ENCODE measurements around the gene TAAR2. TPM values are rescaled to one million over a fixed set of nuclear protein-coding genes. Genes with fewer than 3 reads are reported as not detected.
A peak's percentile ranks its signal among the peaks of the same experiment; 100 is the strongest.

TAAR2 gene
- total and polyA plus RNA-seq, 10 donors: not detected

DNA sequence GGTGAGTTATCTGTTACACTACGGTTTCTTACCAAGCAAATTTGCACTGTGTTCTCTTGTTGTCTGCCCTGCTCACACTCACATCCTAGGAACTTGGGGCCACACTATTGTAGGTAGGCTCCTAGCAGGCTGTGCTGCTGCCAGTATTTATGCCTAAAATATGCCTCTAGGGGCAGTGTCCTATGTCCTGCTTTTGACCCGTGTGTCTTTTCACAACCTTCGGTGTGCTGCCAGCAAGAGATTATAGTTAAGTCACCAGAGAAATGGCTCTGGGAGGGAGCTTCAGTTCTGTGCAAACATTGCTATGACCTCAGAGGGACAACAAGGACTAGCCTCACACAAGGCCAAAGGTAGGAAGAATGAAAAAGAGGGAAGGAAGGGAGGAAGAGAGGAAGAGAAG, 25.6 kb downstream of the TAAR2 start:
- H3K27ac ChIP-seq: no peak overlapping the region
- no peak overlapping the region for H3K4me3 ChIP-seq
- no peak for TF ChIP-seq POLR2AphosphoS5 (IDR thresholded peaks at IDR 0.05)
- TF ChIP-seq POLR2A (IDR thresholded peaks at IDR 0.05): no peak
- TF ChIP-seq, protein P1, sequence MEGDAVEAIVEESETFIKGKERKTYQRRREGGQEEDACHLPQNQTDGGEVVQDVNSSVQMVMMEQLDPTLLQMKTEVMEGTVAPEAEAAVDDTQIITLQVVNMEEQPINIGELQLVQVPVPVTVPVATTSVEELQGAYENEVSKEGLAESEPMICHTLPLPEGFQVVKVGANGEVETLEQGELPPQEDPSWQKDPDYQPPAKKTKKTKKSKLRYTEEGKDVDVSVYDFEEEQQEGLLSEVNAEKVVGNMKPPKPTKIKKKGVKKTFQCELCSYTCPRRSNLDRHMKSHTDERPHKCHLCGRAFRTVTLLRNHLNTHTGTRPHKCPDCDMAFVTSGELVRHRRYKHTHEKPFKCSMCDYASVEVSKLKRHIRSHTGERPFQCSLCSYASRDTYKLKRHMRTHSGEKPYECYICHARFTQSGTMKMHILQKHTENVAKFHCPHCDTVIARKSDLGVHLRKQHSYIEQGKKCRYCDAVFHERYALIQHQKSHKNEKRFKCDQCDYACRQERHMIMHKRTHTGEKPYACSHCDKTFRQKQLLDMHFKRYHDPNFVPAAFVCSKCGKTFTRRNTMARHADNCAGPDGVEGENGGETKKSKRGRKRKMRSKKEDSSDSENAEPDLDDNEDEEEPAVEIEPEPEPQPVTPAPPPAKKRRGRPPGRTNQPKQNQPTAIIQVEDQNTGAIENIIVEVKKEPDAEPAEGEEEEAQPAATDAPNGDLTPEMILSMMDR (IDR thresholded peaks at IDR 0.05 in 8 of 11, conservative IDR thresholded peaks at IDR 0.05 in 3 of 11): peak in 3 of 11 experiments; percentile 12 to 22 (median 22)
- no peaks in the 10 kb centered on the region for H3K4me1 ChIP-seq
- H3K9me3 ChIP-seq: no peaks in the 10 kb centered on the region
- H3K36me3 ChIP-seq: no peaks in the 10 kb centered on the region
- 47 to 70% (median 64%) methylated on average over 3 of the region's 3 CpGs for WGBS, 5 donors
- no peak for DNase-seq
- H3K27me3 ChIP-seq (replicated peaks in 1 of 7): peaks cover 0 to 13% (median 0%) of the 10 kb centered on the region in 7 donors
- intact Hi-C loops (cut with DNase I; ENCODE audit: low total_unique reads): no loop called here

DNA sequence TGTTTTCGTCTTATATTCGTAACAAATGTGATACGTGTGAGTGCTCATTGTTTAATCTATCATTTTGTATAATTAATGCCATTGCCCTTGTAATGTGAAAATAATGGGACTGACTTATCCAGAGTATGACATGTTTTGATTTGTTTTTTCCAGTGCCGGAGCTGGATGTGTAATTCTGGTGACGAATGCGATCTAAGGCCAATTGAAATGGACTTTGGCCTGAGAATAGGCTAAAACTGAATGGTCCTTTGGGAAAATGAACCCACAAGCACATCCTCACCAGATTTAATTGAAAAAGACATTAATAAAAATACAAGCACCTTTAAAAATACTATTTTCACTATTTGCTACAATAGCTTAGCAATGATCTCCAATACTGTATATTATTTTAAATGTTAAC, 27.9 kb downstream of the TAAR2 start:
- H3K27ac ChIP-seq: no peak overlapping the region
- DNase-seq: no peak
- no peaks in the 10 kb centered on the region for H3K9me3 ChIP-seq
- peaks cover 0 to 9% (median 0%) of the 10 kb centered on the region in 6 donors for H3K4me1 ChIP-seq
- no peaks in the 10 kb centered on the region for H3K36me3 ChIP-seq
- TF ChIP-seq POLR2A (IDR thresholded peaks at IDR 0.05) (no peak), POLR2AphosphoS5 (IDR thresholded peaks at IDR 0.05) (no peak)
- TF ChIP-seq, protein P1 (IDR thresholded peaks at IDR 0.05 in 8 of 11, conservative IDR thresholded peaks at IDR 0.05 in 3 of 11): no peak
- WGBS, 5 donors: 73 to 91% (median 86%) methylated on average over 6 of the region's 6 CpGs
- no peak overlapping the region for H3K4me3 ChIP-seq
- H3K27me3 ChIP-seq (replicated peaks in 1 of 7): peaks cover 0 to 13% (median 0%) of the 10 kb centered on the region in 7 donors
- intact Hi-C loops (cut with DNase I; ENCODE audit: low total_unique reads): no loop called here

DNA sequence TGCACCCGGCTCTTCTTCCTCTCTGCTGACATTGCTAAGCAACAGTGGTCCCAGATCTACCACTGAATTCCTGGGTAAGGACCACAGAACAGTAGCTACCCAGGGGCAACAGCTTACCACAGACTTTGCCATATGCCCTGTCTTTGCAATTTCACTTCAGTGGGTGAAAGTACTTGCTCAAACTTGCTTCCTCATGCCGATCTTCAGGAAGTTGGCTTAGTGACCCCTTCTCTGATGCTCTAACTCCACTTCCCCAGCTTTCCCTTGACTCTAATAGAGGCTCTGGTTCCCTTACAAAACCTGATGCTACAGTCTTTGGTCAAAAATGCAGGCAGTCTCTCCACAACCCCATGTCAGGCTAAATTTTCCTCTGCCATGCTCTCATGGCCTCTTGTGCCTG, 31.2 kb downstream of the TAAR2 start:
- H3K4me1 ChIP-seq: peaks cover 0 to 9% (median 0%) of the 10 kb centered on the region in 6 donors
- DNase-seq: no peak
- TF ChIP-seq POLR2A (IDR thresholded peaks at IDR 0.05): no peak
- TF ChIP-seq, protein P1 (IDR thresholded peaks at IDR 0.05 in 8 of 11, conservative IDR thresholded peaks at IDR 0.05 in 3 of 11): no peak
- TF ChIP-seq POLR2AphosphoS5 (IDR thresholded peaks at IDR 0.05): no peak
- no peaks in the 10 kb centered on the region for H3K9me3 ChIP-seq
- WGBS, 5 donors: 24 to 46% (median 32%) methylated on average over 2 of the region's 2 CpGs
- H3K36me3 ChIP-seq: no peaks in the 10 kb centered on the region
- H3K27me3 ChIP-seq (replicated peaks in 1 of 7): no peaks in the 10 kb centered on the region
- intact Hi-C loops (cut with DNase I; ENCODE audit: low total_unique reads): no loop called here
- no peak overlapping the region for H3K4me3 ChIP-seq
- peak overlapping the region in 4 of 8 donors; percentile 33 to 76 (median 58) for H3K27ac ChIP-seq

DNA sequence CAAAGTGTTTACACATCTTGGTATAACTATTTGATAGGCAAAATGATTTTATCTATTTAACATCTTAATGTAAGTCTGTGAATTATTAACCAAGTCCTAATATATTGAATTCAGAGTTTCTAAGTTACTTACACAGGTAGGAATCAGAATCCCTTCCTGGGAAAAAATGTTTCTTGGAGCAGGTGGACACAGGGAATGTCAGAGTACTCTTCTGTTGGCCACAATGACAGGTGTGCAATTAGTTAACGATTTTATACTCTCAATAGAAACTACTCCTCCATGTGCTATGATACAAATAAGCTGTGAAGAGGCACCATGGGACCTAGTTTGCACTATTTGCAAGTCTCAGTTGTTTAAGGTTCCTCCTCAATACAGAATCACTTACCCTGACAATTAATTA, 33.7 kb downstream of the TAAR2 start:
- WGBS, 5 donors: 76 to 91% (median 86%) methylated on average over 1 of the region's 1 CpG
- TF ChIP-seq POLR2A (IDR thresholded peaks at IDR 0.05) (no peak), POLR2AphosphoS5 (IDR thresholded peaks at IDR 0.05) (no peak)
- TF ChIP-seq, protein P1 (IDR thresholded peaks at IDR 0.05 in 8 of 11, conservative IDR thresholded peaks at IDR 0.05 in 3 of 11): no peak
- H3K9me3 ChIP-seq: no peaks in the 10 kb centered on the region
- intact Hi-C loops (cut with DNase I; ENCODE audit: low total_unique reads): no loop called here
- DNase-seq: no peak
- no peak overlapping the region for H3K27ac ChIP-seq
- no peaks in the 10 kb centered on the region for H3K27me3 ChIP-seq (replicated peaks in 1 of 7)
- H3K4me1 ChIP-seq: peaks cover 0 to 12% (median 0%) of the 10 kb centered on the region in 6 donors
- H3K4me3 ChIP-seq: no peak overlapping the region
- no peaks in the 10 kb centered on the region for H3K36me3 ChIP-seq
